Transverse colon (tissue), 4 donors: Measurements from ENCODE around the gene E4F1.

Experiments
- EP300 ChIP-seq: sonication (generic); formaldehyde crosslinking; IDR thresholded peaks from one replicate; pipeline ENCODE4 v1.6.1; 2017; ENCODE audit warnings: antibody characterized with exemption, low read depth
- POLR2A ChIP-seq: fragments of 450-650 bp; IDR thresholded peaks from one replicate; pipeline ENCODE4 v1.6.1; 2016; ENCODE audit warnings: antibody characterized with exemption, mild to moderate bottlenecking, moderate library complexity
- POLR2AphosphoS5 ChIP-seq, 3 donors: sonication (generic); formaldehyde crosslinking; IDR thresholded peaks; one replicate each; pipeline ENCODE4 v1.6.1; 2016; ENCODE audit warnings: antibody characterized with exemption in 3 of 3
- TF ChIP-seq, protein P1 (sequence below), 5 experiments: fragments of 200-600 bp in 3 of 5; fragments of 450-650 bp in 2 of 5; sonication (generic) in 3 of 5; IDR thresholded peaks; 1 replicate in 2 of 5; 2 replicates in 3 of 5; pipeline ENCODE4 v1.5.1; 2016 to 2017; ENCODE audit warnings: antibody characterized with exemption in 5 of 5, inconsistent platforms in 3 of 5, mild to moderate bottlenecking in 2 of 5, moderate library complexity in 1 of 5

DNA sequence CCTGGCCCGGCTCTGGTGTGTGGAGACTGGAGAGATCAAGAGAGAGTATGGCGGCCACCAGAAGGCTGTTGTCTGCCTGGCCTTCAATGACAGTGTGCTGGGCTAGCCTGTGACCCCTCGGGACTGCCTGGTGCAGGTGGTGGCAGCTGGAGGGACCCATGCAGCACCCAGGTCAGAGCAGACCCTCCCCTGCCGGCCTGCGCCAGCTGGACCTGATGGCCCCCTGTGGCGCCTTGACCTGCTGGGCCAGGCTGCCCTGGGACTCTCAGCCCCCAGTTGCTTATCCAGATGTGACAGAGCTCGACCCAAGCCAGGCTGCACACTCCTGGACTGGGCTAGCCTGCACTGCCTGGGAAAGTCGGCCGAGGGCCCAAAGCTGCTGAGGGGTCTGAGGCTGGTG, 14.6 kb upstream of the E4F1 start:
- TF ChIP-seq, protein P1, sequence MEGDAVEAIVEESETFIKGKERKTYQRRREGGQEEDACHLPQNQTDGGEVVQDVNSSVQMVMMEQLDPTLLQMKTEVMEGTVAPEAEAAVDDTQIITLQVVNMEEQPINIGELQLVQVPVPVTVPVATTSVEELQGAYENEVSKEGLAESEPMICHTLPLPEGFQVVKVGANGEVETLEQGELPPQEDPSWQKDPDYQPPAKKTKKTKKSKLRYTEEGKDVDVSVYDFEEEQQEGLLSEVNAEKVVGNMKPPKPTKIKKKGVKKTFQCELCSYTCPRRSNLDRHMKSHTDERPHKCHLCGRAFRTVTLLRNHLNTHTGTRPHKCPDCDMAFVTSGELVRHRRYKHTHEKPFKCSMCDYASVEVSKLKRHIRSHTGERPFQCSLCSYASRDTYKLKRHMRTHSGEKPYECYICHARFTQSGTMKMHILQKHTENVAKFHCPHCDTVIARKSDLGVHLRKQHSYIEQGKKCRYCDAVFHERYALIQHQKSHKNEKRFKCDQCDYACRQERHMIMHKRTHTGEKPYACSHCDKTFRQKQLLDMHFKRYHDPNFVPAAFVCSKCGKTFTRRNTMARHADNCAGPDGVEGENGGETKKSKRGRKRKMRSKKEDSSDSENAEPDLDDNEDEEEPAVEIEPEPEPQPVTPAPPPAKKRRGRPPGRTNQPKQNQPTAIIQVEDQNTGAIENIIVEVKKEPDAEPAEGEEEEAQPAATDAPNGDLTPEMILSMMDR (IDR thresholded peaks at IDR 0.05) = no peak
- no peak for TF ChIP-seq POLR2A
- TF ChIP-seq POLR2AphosphoS5 (IDR thresholded peaks at IDR 0.05) = no peak
- no peak for TF ChIP-seq EP300
